ENCODE results near the gene KRT222. TPM values are rescaled to one million over a fixed set of nuclear protein-coding genes. Genes with fewer than 3 reads are reported as not detected.
A peak's percentile ranks its signal among the peaks of the same experiment; 100 is the strongest.

Gene KRT222
- total RNA-seq, 1 donor from 2014 or later = 1.3 TPM

- H3K27me3 ChIP-seq (ENCODE audit: low read depth) = no peaks in the 10 kb centered on the region
- TF ChIP-seq, protein P1, sequence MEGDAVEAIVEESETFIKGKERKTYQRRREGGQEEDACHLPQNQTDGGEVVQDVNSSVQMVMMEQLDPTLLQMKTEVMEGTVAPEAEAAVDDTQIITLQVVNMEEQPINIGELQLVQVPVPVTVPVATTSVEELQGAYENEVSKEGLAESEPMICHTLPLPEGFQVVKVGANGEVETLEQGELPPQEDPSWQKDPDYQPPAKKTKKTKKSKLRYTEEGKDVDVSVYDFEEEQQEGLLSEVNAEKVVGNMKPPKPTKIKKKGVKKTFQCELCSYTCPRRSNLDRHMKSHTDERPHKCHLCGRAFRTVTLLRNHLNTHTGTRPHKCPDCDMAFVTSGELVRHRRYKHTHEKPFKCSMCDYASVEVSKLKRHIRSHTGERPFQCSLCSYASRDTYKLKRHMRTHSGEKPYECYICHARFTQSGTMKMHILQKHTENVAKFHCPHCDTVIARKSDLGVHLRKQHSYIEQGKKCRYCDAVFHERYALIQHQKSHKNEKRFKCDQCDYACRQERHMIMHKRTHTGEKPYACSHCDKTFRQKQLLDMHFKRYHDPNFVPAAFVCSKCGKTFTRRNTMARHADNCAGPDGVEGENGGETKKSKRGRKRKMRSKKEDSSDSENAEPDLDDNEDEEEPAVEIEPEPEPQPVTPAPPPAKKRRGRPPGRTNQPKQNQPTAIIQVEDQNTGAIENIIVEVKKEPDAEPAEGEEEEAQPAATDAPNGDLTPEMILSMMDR (IDR thresholded peaks at IDR 0.05) = no peak
- H3K4me3 ChIP-seq = no peak overlapping the region
- H3K9me3 ChIP-seq = no peaks in the 10 kb centered on the region
- no peaks in the 10 kb centered on the region for H3K36me3 ChIP-seq
- H3K27ac ChIP-seq = no peak overlapping the region
- H3K4me1 ChIP-seq = peaks cover 32% of the 10 kb centered on the region
- ATAC-seq = no peak
- DNase-seq = no peak
- intact Hi-C loops (cut with DNase I) = no loop called here
These were observed 47.2 kb downstream of the KRT222 start for GRCh38 chr17:40617678-40618240.

DNA sequence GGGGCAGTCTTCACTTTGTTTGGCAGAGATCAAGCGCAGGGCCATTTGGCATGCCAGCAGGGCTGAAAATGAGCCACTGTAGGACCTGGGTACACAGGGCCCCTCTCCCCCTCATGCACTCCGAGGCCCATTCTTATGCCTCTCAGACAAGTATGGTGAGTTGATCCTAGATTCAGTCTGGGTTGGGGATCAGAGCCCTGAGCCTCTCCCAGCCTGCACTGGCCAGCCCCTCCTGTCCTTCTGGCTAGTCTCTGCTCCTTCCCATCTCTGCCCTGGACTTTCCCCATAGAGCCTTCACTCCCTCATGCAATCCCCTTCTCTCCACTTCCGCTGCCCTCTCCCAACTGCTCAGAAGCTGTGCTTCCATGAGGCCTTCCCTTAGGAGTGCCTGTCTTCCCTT, 48.4 kb downstream of the KRT222 start:
- no peak overlapping the region for H3K27ac ChIP-seq
- ATAC-seq = no peak
- H3K4me1 ChIP-seq = peaks cover 26% of the 10 kb centered on the region
- no peaks in the 10 kb centered on the region for H3K27me3 ChIP-seq (ENCODE audit: low read depth)
- no peaks in the 10 kb centered on the region for H3K9me3 ChIP-seq
- no peaks in the 10 kb centered on the region for H3K36me3 ChIP-seq
- no peak overlapping the region for H3K4me3 ChIP-seq
- DNase-seq = no peak
- intact Hi-C loops (cut with DNase I) = no loop called here
- TF ChIP-seq, protein P1 (IDR thresholded peaks at IDR 0.05) = no peak

- TF ChIP-seq, protein P1 (IDR thresholded peaks at IDR 0.05) = no peak
- ATAC-seq (no peak), DNase-seq (no peak)
- Histone ChIP-seq H3K36me3 (no peaks in the 10 kb centered on the region), H3K27ac (no peak overlapping the region), H3K4me3 (no peak overlapping the region), H3K4me1 (peaks cover 26% of the 10 kb centered on the region), H3K27me3 (ENCODE audit: low read depth) (no peaks in the 10 kb centered on the region), H3K9me3 (no peaks in the 10 kb centered on the region)
- intact Hi-C loops (cut with DNase I) = no loop called here
These were observed 49.0 kb downstream of the KRT222 start for GRCh38 chr17:40615841-40616476.

DNA sequence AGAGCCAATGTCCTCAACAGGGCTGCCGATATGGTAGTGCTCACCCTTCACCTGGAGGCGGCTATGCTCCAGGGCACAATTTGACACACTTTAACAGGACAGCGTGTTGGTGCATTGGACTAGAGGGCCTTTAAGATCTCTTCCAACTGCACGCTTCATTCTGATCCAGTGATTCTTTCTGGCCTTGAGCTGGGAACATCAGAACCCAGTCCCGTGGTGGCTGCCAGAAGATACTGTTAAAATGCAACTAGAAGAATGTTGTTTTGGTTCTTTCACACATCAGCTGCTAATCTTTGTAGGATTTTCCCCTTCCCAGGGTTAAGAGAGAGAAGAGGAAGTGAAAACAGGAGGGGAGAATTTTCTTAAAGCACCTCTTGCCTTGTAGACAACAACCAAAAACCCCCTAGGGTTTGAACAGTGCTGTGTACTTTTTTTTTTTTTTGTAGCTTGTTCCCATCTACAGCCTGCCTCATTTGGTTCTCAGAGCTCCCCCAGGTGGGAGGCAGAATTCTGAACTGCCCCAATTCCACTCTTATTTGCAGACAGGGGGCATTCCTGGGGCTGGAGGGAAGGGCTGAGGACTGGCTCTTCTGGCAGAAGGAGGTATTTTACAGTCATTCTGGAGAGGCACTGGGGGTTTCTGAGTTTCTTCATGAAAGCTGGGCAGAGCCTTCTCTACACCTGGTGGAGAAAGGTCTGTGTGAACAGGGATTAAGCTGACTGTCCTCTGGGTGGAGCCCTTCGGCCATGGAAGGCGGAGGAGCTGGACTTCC, 49.7 kb downstream of the KRT222 start:
- DNase-seq = no peak
- peak; percentile 51 to 58 for ATAC-seq
- no peaks in the 10 kb centered on the region for H3K9me3 ChIP-seq
- intact Hi-C loops (cut with DNase I) = no loop called here
- H3K27me3 ChIP-seq (ENCODE audit: low read depth) = no peaks in the 10 kb centered on the region
- H3K4me3 ChIP-seq = no peak overlapping the region
- peaks cover 24% of the 10 kb centered on the region for H3K4me1 ChIP-seq
- H3K36me3 ChIP-seq = no peaks in the 10 kb centered on the region
- TF ChIP-seq, protein P1 (IDR thresholded peaks at IDR 0.05) = peak; percentile 40
- H3K27ac ChIP-seq = no peak overlapping the region

DNA sequence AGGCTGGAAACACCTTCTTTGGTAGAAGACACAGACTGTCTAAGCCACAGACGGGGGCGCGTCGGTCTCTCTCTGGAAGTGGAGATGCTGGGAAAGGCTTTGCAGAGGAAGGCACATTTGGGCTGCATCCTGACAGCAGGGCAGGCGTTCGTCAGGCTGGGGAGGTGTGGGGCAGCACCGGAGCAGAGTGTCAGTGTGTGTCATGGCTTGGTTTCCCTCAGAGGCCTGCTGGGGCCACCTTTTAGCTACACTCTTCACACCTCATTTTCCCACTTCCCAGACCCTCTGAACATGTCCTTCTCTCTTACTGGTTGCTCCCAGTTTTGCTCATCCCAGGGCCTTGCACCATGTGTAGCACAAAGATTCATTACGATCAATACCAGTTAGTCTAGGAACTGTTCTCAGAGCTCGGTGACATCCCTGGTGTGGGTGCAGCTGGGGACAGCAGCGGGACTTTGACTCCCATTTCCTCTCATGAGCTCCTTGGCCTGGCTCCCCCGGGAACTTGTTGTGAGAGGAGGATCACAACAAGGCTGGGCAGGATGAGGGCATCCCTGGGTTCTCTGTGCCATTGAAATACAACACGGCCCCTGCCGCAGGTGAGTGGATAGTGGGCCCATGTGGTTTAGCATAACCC, 50.4 kb downstream of the KRT222 start:
- TF ChIP-seq, protein P1 (IDR thresholded peaks at IDR 0.05) = no peak
- intact Hi-C loops (cut with DNase I) = no loop called here
- Histone ChIP-seq H3K27ac (no peak overlapping the region), H3K27me3 (ENCODE audit: low read depth) (no peaks in the 10 kb centered on the region), H3K4me1 (peaks cover 18% of the 10 kb centered on the region), H3K4me3 (no peak overlapping the region), H3K36me3 (no peaks in the 10 kb centered on the region), H3K9me3 (no peaks in the 10 kb centered on the region)
- ATAC-seq (no peak), DNase-seq (no peak)

Measured in lower lobe of right lung (tissue), 2 donors.